SK-N-MC (cell line): Measurements from ENCODE around the gene CIB1.
"Not testable (repeated sequence)": the region's sequence is repeated elsewhere in the genome, so short reads cannot be mapped to it uniquely, and the experiment has no call there.

ENCODE experiments used
- DNase-seq: peaks from one replicate; pipeline ENCODE4 v3.0.0-alpha.2; 2011; ENCODE audit warnings: low read depth, low spot score
- H3K27ac ChIP-seq: fragments of 200-600 bp; sonication (generic); 2 replicates; pipeline ENCODE4 v1.5.1; 2016; ENCODE audit warnings: mixed run types
- H3K36me3 ChIP-seq: fragments of 200-600 bp; sonication (generic); 2 replicates; pipeline ENCODE4 v1.6.1; 2017; ENCODE audit warnings: antibody characterized with exemption, low read length, mixed read lengths; ENCODE audit not compliant: insufficient read depth
- H3K4me3 ChIP-seq: fragments of 200-600 bp; sonication (generic); 2 replicates; pipeline ENCODE4 v1.5.1; 2016
- H3K9ac ChIP-seq: fragments of 200-600 bp; sonication (generic); 2 replicates; pipeline ENCODE4 v1.8.0; 2017; ENCODE audit warnings: mixed run types, mixed read lengths; ENCODE audit not compliant: insufficient read length
- H3K9me3 ChIP-seq: fragments of 200-600 bp; sonication (generic); 2 replicates; pipeline ENCODE4 v1.6.1; 2017; ENCODE audit warnings: low read depth, mild to moderate bottlenecking, antibody characterized with exemption, low read length, moderate library complexity, mixed read lengths
- EZH2 ChIP-seq: fragments of 200-600 bp; sonication (generic); IDR thresholded peaks from one replicate; pipeline ENCODE4 v1.6.1; 2017; ENCODE audit warnings: antibody characterized with exemption
- FOXP2 ChIP-seq: optimal IDR thresholded peaks from 2 replicates; pipeline ENCODE3; 2011; ENCODE audit warnings: mild to moderate bottlenecking, moderate library complexity; ENCODE audit not compliant: insufficient read depth; ENCODE audit errors: extremely low read length, control extremely low read depth
- POLR2AphosphoS5 ChIP-seq: IDR thresholded peaks from 2 replicates; pipeline ENCODE4 v1.6.1; 2012; ENCODE audit warnings: mild to moderate bottlenecking, low read depth, low read length, borderline replicate concordance

CIB1 gene

DNA sequence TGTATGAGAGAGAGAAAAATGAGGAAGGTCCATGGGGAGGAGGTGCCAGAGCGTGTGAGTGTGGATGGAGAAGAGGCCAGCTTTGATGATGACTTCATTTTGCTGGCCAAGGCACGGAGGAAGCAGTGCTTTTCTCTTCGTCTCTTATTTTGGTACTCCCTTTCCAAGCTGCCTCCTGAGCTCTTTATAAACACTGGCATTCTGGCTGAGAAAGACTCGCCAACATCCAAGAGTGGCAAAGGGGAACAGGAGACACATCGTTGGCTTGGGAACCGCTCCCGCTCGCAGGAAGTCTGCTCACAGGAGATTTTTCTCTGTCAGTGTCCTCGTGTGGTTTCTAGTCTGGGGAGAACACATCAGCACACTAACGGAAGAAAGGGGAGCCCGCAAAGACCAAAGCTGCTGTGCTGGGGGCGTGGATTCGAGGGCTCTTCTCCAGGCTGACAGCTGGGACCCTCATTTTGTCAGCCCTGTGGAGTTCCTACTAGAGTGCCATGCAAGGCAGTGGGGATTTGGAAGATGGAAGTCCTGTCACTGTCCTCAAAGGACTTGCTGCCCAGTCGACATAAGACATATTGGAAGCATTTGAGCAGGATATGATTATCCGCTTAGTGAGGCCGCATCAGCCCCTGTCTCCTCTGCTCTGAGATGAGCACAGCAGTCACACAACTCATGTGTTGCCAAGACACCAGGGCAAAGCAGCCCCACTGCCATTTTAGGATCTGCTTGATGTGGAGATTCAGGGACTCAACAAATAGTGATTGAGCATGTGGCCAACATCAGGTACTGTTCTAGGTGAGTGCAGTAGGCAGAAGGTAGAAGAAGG is 40.6 kb downstream of the CIB1 start:
- DNase-seq = no peak
- Histone ChIP-seq H3K27ac (no peak overlapping the region), H3K9me3 (no peaks in the 10 kb centered on the region), H3K4me3 (no peak overlapping the region), H3K36me3 (no peaks in the 10 kb centered on the region), H3K9ac (no peak overlapping the region)
- TF ChIP-seq FOXP2 (no peak), EZH2 (no peak), POLR2AphosphoS5 (no peak)

DNA sequence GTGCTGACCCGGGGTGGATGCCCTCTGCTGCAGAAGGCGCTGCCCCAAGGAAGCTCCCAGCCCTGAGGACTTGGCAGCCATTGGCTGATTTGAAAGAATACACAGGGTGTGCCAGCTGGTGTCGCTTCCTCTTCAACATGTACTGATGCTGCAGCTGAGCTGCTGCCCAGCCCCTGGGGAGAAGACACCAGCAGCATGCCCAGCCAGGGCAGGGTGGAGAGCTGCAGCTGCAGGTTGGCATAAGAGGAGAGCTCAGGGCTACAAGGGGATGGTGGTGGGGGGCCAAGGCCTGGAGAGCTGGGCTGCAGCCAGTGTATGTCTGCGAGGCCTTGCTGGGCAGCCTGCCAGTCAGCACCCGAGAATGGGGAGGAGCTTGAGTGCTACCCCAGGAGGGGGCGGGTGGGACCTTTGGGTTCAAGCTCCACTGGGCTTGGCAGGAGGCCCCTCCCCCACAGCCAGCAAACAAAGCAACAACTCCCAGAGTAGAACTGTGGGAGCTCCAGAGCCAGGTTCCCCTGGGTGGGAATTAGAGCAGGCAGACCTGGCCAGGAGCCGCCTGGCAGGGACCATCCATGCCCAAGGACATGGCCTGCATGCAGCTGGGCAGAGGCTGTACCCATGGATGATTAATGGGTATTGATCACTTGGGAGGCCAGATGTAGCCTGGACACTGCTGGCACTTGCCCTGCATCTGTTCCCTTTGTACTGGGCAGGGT is 41.8 kb downstream of the CIB1 start:
- Histone ChIP-seq H3K9ac (no peak overlapping the region), H3K4me3 (no peak overlapping the region)
- DNase-seq = no peak

DNA sequence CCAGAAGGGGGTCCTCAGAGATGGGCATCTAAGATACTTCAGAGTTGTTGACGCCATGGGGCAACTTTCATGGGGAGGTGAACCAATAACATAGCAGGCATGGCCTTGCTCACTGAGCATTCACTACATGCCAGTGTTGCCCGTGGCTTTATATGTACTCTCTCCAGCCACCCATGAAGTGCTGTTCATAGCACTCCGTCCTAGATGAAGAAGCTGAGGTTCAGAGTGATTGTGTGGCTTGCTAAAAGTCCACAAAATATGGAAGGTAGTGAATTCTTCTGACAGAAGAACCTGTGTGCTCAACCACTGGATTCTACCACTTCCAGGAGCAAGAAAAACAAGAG is 42.4 kb downstream of the CIB1 start:
- Histone ChIP-seq H3K9me3 (no peaks in the 10 kb centered on the region), H3K4me3 (no peak overlapping the region), H3K36me3 (no peaks in the 10 kb centered on the region), H3K27ac (no peak overlapping the region), H3K9ac (no peak overlapping the region)
- TF ChIP-seq EZH2 = no peak
- TF ChIP-seq POLR2AphosphoS5 = no peak
- TF ChIP-seq FOXP2 = no peak
- DNase-seq = no peak

More for the DNA sequence above, 41.8 kb downstream of the CIB1 start:
- no peaks in the 10 kb centered on the region for H3K9me3 ChIP-seq
- no peak for TF ChIP-seq EZH2
- TF ChIP-seq POLR2AphosphoS5 = no peak
- TF ChIP-seq FOXP2 = no peak
- H3K27ac ChIP-seq = no peak overlapping the region
- H3K36me3 ChIP-seq = no peaks in the 10 kb centered on the region

DNA sequence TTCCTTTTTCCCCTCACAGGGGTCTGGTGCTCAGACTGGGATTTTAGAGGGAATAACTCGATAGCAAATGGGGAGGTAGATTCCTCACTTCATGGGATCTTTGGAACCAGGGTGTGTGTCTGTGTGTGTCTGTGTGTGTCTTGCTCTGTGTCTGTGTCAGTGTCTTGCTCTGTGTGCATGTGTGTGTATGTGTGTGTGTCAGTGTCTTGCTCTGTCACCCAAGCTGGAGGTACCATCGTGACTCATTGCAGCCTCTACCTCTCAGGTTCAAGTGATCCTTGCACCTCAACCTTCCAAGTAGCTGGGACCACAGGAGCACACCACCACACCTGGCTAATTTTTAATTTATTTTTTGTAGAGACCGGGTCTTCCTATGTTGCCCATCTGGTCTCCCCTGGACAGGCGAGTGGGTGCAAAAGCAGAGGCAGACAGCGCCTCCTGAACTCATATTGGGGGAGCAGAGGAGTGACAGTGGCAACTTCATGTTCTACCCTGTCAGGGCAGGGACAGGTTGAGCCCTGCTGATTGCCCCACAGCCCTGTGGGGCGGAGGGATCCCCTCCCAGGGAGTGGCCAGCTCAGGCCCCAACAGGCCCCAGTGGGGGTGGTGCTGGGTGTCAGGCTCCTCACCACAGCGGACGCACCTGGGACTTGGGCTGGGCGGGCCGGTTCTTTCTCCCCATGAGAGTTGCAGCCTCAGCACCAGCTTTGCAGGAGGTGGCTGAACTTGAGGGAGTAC is 43.0 kb downstream of the CIB1 start:
- TF ChIP-seq POLR2AphosphoS5 = no peak
- TF ChIP-seq FOXP2 = no peak
- TF ChIP-seq EZH2 = no peak
- no peak overlapping the region for H3K4me3 ChIP-seq
- H3K9me3 ChIP-seq = no peaks in the 10 kb centered on the region
- no peak overlapping the region for H3K27ac ChIP-seq
- H3K36me3 ChIP-seq = no peaks in the 10 kb centered on the region
- DNase-seq = no peak
- no peak overlapping the region for H3K9ac ChIP-seq

DNA sequence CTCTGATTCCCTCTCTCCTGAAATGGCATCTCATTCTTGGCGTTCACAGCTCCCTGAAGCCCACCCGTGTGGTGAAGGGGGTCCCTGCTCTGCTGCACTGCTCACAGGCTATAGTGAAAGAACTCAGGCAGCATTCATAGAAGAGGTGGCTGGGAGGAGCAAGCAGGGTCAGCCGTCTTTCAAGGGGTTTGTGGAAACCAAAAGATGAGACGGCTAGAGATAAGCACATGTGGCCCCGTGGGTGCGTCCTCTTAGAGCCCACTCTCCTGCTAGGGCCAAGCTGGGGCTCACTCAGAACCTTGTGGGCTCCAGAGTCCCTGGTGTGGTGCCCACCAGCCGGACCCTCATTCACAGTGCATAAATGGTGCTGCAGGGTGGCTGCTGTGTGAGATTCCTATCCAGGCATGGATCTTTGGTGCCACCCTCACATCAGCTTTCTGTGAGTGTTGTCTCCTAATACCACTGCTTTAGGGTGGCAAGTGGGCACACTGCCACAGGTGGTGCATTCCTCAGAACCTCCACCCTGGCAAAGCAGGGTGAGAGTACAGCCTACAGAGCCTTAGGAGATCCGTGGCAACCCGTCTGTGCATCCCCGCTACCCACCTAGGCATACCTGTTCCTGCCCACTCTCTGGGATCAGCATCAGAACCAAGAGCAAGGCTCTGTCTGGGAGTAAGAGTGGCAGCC is 43.8 kb downstream of the CIB1 start:
- H3K36me3 ChIP-seq = no peaks in the 10 kb centered on the region
- no peak for DNase-seq
- H3K9ac ChIP-seq = no peak overlapping the region
- no peaks in the 10 kb centered on the region for H3K9me3 ChIP-seq
- TF ChIP-seq EZH2 = no peak
- no peak for TF ChIP-seq FOXP2
- TF ChIP-seq POLR2AphosphoS5 = no peak
- no peak overlapping the region for H3K4me3 ChIP-seq
- H3K27ac ChIP-seq = no peak overlapping the region

DNA sequence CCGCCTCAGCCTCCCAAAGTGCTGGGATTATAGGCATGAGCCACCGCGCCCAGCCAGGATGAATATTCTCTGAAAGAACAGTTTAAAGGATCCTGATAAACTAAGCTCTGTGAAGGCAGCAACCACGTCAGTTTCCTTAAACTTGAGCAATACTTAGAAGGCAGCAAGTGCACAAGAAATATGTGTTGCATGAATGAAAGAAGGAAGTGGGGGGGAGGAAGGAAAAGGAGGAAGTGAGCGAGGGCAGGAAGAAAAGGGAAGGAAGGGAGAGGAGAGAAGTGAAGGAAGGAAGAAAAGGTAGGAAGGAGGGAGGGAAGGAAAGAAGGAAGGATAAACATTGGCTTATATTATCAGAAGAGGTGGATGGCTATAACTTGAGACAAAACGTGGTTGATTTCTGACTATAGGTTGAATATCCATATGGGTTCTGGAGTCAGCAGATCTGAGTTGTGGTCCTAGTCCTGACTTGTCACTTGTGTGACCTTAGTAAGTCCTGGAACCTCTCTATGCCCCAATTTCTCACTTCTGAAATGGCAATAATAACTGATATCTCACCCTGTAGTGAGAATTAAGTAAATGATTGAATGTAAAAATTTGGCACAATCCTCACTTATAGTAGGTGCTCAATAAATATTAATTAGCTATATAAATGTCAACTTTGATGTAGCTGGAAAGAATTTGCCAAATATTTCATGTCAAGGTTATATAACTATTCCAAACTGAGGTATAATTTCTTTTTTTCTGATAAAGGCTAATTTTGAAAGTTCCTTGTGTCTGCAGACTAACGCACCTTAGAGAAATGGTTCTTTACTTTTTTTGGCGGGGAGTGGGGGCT is 44.6 kb downstream of the CIB1 start:
- DNase-seq = no peak
- no peaks in the 10 kb centered on the region for H3K36me3 ChIP-seq
- H3K4me3 ChIP-seq = no peak overlapping the region
- no peak overlapping the region for H3K9ac ChIP-seq
- H3K27ac ChIP-seq = no peak overlapping the region
- no peak for TF ChIP-seq POLR2AphosphoS5
- no peak for TF ChIP-seq EZH2
- TF ChIP-seq FOXP2 = no peak
- no peaks in the 10 kb centered on the region for H3K9me3 ChIP-seq

DNA sequence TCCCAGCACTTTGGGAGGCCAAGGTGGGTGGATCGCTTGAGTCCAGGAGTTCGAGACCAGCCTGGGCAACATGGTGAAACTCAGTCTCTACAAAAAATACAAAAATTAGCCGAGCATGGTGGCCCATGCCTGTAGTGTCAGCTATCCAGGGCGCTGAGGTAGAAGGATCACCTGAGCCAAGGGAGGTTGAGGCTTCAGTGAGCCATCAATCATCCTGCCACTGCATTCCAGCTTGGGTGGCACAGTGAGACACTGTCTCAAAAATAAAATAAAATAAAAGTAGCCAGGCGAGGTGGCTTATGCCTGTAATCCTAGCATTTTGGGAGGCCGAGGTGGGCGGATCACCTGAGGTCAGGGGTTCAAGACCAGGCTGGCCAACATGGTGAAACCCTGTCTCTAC is 45.7 kb downstream of the CIB1 start:
- DNase-seq, H3K36me3 ChIP-seq, H3K9me3 ChIP-seq, H3K4me3 ChIP-seq, H3K9ac ChIP-seq, H3K27ac ChIP-seq: not testable (repeated sequence)
